Duodenal mucosa (tissue), 2 donors: ENCODE data around the gene SNCAIP.

ENCODE experiments used
- H3K27ac ChIP-seq: one replicate; pipeline ENCODE4 v1.7.0; 2013; ENCODE audit warnings: low read depth, low read length
- H3K27me3 ChIP-seq, 2 donors: one replicate each; pipeline ENCODE4 v1.7.0; 2013; ENCODE audit warnings: low read length in 2 of 2, control low read depth in 1 of 2; ENCODE audit not compliant: insufficient read depth in 2 of 2, control insufficient read depth in 1 of 2
- H3K36me3 ChIP-seq, 2 donors: one replicate each; pipeline ENCODE4 v1.7.0; 2013; ENCODE audit warnings: low read length in 2 of 2, control low read depth in 1 of 2; ENCODE audit not compliant: insufficient read depth in 2 of 2, control insufficient read depth in 1 of 2
- H3K4me1 ChIP-seq, 2 donors: one replicate each; pipeline ENCODE4 v1.7.0; 2013; ENCODE audit warnings: low read length in 2 of 2, control low read depth in 1 of 2; ENCODE audit not compliant: insufficient read depth in 2 of 2, control insufficient read depth in 1 of 2
- H3K4me3 ChIP-seq, 2 donors: one replicate each; pipeline ENCODE4 v1.7.0; 2013; ENCODE audit warnings: low read length in 2 of 2, low read depth in 1 of 2
- H3K9ac ChIP-seq, 2 donors: one replicate each; pipeline ENCODE4 v1.7.0; 2013; ENCODE audit warnings: low read length in 2 of 2, low read depth in 1 of 2
- H3K9me3 ChIP-seq, 2 donors: one replicate each; pipeline ENCODE4 v1.7.0; 2013; ENCODE audit warnings: low read length in 2 of 2, control low read depth in 1 of 2; ENCODE audit not compliant: control insufficient read depth in 1 of 2

Gene SNCAIP

DNA sequence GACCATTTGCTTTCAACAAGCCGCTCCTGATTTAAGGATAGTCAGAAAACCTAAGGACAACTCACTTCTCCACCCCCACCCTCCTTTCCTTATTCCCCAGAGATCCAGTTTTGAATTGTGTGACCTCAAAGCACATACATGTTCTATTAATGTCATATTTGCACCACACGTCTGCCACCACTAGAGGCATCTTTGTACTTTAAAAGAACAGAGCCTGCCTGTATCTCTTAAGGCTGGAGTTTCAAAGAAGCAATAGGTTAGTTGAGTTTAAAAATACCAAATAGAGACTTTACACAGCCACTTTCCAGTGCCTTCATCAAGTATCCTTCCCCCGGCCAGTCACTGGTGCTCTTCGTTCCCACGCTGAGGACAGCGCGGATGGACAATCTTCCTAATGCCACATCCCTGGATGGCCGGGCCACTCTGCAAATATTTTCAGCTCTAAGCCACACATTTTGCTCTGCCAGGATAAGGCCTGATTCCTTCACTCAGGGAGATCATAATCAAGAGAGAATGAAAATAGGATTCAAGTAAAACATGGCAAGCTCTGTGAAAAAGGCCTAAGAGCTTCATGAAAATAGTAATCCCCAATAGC lies 146.3 kb downstream of the SNCAIP start:
- no peaks in the 10 kb centered on the region for H3K4me1 ChIP-seq
- no peaks in the 10 kb centered on the region for H3K27me3 ChIP-seq
- no peaks in the 10 kb centered on the region for H3K9me3 ChIP-seq
- no peak overlapping the region for H3K27ac ChIP-seq
- no peak overlapping the region for H3K9ac ChIP-seq
- H3K4me3 ChIP-seq: no peak overlapping the region
- no peaks in the 10 kb centered on the region for H3K36me3 ChIP-seq

DNA sequence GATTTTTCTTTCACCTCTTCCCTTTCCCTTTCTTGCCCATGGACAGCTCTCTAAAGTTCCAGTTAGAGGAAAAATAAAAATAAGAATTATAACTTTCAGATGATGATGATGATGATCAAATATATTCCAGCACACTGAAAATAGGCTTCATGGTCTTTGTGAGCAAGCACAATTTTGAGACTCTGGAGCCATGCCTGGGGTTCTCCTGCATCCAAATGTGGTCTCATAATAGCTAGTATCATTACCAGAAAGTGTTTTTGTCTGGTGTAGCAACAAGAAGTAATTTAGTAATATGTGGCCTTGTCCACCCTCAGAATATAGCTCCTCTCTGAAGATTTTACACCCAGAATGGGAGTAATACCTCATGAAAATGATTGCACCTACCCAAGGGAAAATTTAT lies 150.4 kb downstream of the SNCAIP start:
- Histone ChIP-seq H3K9me3 (no peaks in the 10 kb centered on the region), H3K27ac (no peak overlapping the region), H3K27me3 (no peaks in the 10 kb centered on the region), H3K9ac (no peak overlapping the region), H3K4me3 (no peak overlapping the region), H3K4me1 (no peaks in the 10 kb centered on the region), H3K36me3 (no peaks in the 10 kb centered on the region)

- no peak overlapping the region for H3K27ac ChIP-seq
- no peak overlapping the region for H3K9ac ChIP-seq
- no peak overlapping the region for H3K4me3 ChIP-seq
- H3K4me1 ChIP-seq: no peaks in the 10 kb centered on the region
- no peaks in the 10 kb centered on the region for H3K36me3 ChIP-seq
- H3K9me3 ChIP-seq: no peaks in the 10 kb centered on the region
- no peaks in the 10 kb centered on the region for H3K27me3 ChIP-seq
These were observed 151.2 kb downstream of the SNCAIP start for GRCh38 chr5:122463221-122463620.

- Histone ChIP-seq H3K27me3 (no peaks in the 10 kb centered on the region), H3K36me3 (no peaks in the 10 kb centered on the region), H3K9me3 (no peaks in the 10 kb centered on the region), H3K4me1 (peaks cover 2 to 3% of the 10 kb centered on the region in 2 donors), H3K27ac (no peak overlapping the region), H3K9ac (no peak overlapping the region), H3K4me3 (no peak overlapping the region)
These were observed 152.2 kb downstream of the SNCAIP start for GRCh38 chr5:122464191-122464590.

DNA sequence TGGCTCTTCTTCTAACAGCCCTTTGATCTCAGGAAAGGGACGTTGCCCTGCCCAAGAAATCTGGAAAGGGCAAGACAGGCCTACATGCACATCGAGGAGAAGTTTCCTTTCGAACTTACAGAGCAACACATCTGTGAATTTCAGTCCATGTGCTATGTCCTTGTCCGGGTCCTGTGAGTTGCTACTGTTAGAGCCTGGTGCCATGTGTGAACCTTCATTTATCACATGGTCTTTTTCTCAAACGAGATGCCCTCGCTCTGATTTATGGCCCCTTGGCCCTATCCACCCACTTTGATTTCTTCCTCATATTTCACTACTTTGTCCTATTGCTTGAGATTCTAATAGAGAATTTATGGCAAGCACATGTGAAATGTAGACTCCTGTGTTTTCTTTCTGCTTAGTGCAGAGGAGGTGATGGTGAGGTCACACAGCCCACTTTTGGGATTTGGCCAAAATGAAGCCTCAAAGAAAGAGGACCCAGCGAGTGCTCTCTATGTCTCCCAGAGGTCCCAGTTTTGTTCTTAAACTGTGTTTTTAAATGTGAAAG lies 153.1 kb downstream of the SNCAIP start:
- Histone ChIP-seq H3K9me3 (no peaks in the 10 kb centered on the region), H3K4me3 (no peak overlapping the region), H3K36me3 (no peaks in the 10 kb centered on the region), H3K27me3 (no peaks in the 10 kb centered on the region), H3K27ac (no peak overlapping the region), H3K4me1 (peaks cover 5 to 11% of the 10 kb centered on the region in 2 donors), H3K9ac (no peak overlapping the region)

DNA sequence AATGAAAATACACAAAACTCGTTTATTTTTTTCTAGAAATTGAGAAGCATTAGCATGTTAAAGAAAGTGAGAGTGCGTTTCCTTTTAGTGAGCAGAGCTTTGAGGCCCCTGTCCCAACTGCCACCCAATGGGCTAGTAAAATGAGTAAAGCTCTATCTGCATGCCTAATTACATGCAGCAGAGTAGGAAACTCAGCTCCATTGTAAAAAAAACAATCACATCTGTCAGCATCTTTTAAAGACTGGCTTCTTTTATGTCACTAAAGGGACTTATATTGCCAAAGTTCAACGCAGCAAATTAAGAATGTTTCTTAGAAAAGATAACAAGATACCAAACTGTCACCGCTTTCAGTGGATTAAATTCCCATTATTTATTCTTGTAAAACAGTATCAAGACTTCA lies 154.0 kb downstream of the SNCAIP start:
- Histone ChIP-seq H3K27me3 (no peaks in the 10 kb centered on the region), H3K27ac (no peak overlapping the region), H3K4me3 (no peak overlapping the region), H3K4me1 (peaks cover 11 to 19% of the 10 kb centered on the region in 2 donors), H3K36me3 (no peaks in the 10 kb centered on the region), H3K9ac (no peak overlapping the region), H3K9me3 (no peaks in the 10 kb centered on the region)

DNA sequence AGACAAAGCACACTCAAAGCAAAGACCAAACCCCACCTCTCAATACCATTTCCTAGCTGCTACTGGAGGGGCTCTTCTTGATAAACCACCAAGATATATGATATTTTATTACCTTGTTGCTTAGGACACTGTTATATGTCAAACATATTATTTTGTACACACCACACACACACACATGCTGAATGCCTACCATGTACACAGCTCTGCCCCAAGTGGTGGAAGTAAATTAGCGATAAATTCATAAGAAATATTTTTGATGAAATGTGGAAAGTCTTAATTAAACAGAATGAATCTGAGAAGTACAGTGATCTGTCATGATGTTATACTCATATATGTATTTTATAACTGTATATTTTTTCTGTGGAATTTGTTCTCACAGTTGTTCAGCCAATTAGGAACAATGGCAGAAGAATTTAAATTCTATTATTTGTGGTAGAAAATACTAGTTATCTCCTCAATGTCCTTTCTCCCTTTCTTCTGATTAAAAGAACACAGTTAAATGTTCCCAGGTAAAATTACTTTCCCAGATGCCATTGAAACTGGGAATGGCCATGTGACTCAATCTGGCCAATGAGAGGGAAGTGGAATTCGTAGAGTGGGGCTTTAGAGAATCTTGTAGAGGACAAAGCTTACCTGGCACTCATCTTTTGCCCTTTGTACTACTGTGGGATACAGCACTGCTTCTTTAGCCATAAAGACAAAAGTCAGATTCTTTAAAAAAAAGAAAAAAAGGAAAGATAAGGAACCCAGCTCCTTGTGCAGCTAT lies 156.5 kb downstream of the SNCAIP start:
- no peak overlapping the region for H3K27ac ChIP-seq
- H3K27me3 ChIP-seq: no peaks in the 10 kb centered on the region
- no peaks in the 10 kb centered on the region for H3K9me3 ChIP-seq
- no peaks in the 10 kb centered on the region for H3K36me3 ChIP-seq
- H3K9ac ChIP-seq: no peak overlapping the region
- H3K4me1 ChIP-seq: peaks cover 13 to 19% of the 10 kb centered on the region in 2 donors
- H3K4me3 ChIP-seq: no peak overlapping the region

DNA sequence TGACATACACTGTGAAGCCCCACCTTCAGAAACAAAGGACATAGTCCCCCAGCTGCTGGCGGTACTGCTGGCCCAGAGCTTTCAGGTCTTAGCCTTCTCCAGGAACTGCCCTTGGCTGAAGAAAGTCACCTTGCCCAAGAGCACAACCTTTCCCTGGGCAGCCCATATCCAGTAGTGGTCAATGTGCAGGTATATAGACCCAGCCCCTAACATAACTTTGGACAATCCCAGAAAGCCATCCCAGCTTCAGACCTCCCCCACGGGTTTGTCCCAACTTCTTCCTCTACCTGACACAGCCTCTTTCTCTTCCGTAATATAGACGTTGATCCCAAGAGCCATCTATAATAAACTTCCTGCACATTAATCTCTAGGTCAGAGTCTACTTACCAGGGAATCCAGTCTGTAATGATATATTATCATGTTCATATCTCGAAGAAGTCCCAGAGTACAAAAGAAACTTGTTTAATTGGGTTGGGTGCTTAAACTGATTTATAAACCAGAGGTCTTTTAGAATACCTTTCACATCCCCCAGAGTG lies 157.4 kb downstream of the SNCAIP start:
- Histone ChIP-seq H3K9ac (no peak overlapping the region), H3K27me3 (no peaks in the 10 kb centered on the region), H3K4me1 (peaks cover 16 to 19% of the 10 kb centered on the region in 2 donors), H3K9me3 (no peaks in the 10 kb centered on the region), H3K36me3 (no peaks in the 10 kb centered on the region), H3K27ac (no peak overlapping the region), H3K4me3 (peak overlapping the region; percentile 6 to 45)

- H3K36me3 ChIP-seq: no peaks in the 10 kb centered on the region
- no peak overlapping the region for H3K4me3 ChIP-seq
- no peak overlapping the region for H3K27ac ChIP-seq
- peaks cover 16 to 19% of the 10 kb centered on the region in 2 donors for H3K4me1 ChIP-seq
- no peaks in the 10 kb centered on the region for H3K27me3 ChIP-seq
- H3K9ac ChIP-seq: no peak overlapping the region
- H3K9me3 ChIP-seq: no peaks in the 10 kb centered on the region
These were observed 158.3 kb downstream of the SNCAIP start for GRCh38 chr5:122470365-122470764.

DNA sequence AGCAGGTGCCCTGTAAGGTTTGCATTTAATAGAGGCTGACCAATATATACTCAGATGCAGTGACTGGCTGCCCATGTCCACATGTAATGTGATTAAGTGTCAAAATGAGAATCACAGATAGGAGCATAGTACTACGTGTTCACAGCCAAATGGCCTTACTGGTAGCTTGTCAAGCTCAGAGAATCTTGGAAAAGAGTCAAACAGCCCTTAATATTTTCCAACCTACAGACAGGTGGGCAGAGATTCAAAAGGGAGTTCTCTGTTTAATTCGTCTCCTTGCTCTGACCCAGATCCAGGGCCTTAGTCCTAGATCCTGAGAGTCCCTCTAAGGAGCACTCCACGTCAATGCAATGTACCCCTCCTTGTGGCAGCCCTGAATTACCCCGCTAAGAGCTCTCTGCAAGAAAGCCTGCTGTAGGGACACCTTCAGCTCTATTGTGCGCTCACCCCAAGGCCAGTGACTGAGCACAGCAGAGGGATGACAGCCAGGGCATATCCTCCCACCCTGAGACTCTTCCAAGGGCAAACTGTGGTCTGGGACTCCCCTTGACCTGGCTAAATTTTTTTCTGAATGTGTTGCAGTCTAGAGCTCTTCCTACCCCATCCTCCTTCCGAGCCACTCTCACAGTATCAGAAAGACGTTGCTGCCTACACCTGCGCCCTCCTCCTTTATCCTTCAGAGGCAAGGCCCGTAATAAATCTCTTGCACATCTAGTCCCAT lies 159.2 kb downstream of the SNCAIP start:
- Histone ChIP-seq H3K36me3 (no peaks in the 10 kb centered on the region), H3K9me3 (no peaks in the 10 kb centered on the region), H3K27me3 (no peaks in the 10 kb centered on the region), H3K27ac (no peak overlapping the region), H3K9ac (no peak overlapping the region), H3K4me3 (no peak overlapping the region), H3K4me1 (peaks cover 16 to 19% of the 10 kb centered on the region in 2 donors)
